ENCODE results near the gene IFT122. TPM values are rescaled to one million over a fixed set of nuclear protein-coding genes. Genes with fewer than 3 reads are reported as not detected.

Gene IFT122
- total RNA-seq, 5 donors from 2014 or later (not counting 1 experiment from before 2014, with no cell fraction given): 15.0 to 23.9 (median 18.1) TPM

DNA sequence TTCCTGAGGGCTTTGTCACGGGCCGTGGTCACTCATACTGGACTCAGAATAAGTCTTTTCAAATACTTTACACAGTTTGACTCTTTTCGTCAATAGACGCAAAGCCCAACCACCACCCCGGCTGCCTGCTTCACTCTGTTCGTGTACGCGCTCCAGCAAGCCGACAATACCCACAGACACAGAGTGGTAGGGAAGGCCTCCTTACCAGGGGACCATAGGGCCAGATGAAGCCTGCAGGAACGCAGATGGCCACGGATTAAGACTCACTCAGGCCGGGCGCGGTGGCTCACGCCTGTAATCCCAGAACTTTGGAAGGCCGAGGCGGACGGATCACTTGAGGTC is 41.2 kb upstream of the IFT122 start:
- Mint-ChIP-seq H3K4me1 (peaks cover 39 to 49% (median 45%) of the 10 kb centered on the region in 3 donors), H3K9me3 (no peaks in the 10 kb centered on the region), H3K27me3 (no peaks in the 10 kb centered on the region), H3K27ac (peak overlapping the region; percentile 99 to 100), H3K4me3 (peak overlapping the region; percentile 95 to 100 (median 98)), H3K36me3 (peaks cover 9% of the 10 kb centered on the region)
- peak in 21 of 35 experiments; percentile 4 to 31 (median 9) for DNase-seq
- Histone ChIP-seq H3K9me3 (no peaks in the 10 kb centered on the region), H3K4me1 (ENCODE audit: control insufficient read depth in 1 of 2, extremely low read depth in 1 of 2, insufficient read depth in 2 of 2, low read length in 2 of 2) (peaks cover 2 to 23% of the 10 kb centered on the region in 2 experiments), H3K4me3 (ENCODE audit: control insufficient read depth in 1 of 2, extremely low read depth in 1 of 2, low read length in 1 of 2) (peak overlapping the region; percentile 82 to 85), H3K27me3 (replicated peaks in 1 of 2; ENCODE audit: control insufficient read depth in 2 of 2, extremely low read depth in 1 of 2, insufficient read depth in 2 of 2, low read length in 1 of 2) (no peaks in the 10 kb centered on the region), H3K36me3 (ENCODE audit: control insufficient read depth in 2 of 2, extremely low read depth in 1 of 2, insufficient read depth in 1 of 2, low read length in 1 of 2) (peaks cover 0 to 11% of the 10 kb centered on the region in 2 donors), H3K27ac (ENCODE audit: low read length) (peak overlapping the region; percentile 92)
- 3% methylated on average over 14 of the region's 18 CpGs for WGBS (ENCODE audit: insufficient coverage)
- ATAC-seq (replicated peaks in 1 of 4): peak; percentile 13 to 42 (median 22)
- ChIA-PET POLR2A (interaction anchor here in 1 of 2 donors (1.3 kb wide), 1 partner anchor 83 kb away, joined by 5 read pairs; a partner anchor contains a TSS), CTCF (no interaction called here)

- Mint-ChIP-seq H3K36me3 (peaks cover 7% of the 10 kb centered on the region), H3K4me1 (peaks cover 39 to 49% (median 45%) of the 10 kb centered on the region in 3 donors), H3K9me3 (no peaks in the 10 kb centered on the region), H3K4me3 (peak overlapping the region; percentile 95 to 100 (median 98)), H3K27me3 (no peaks in the 10 kb centered on the region), H3K27ac (peak overlapping the region; percentile 99 to 100)
- Histone ChIP-seq H3K4me1 (ENCODE audit: control insufficient read depth in 1 of 2, extremely low read depth in 1 of 2, insufficient read depth in 2 of 2, low read length in 2 of 2) (peaks cover 2 to 23% of the 10 kb centered on the region in 2 experiments), H3K4me3 (ENCODE audit: control insufficient read depth in 1 of 2, extremely low read depth in 1 of 2, low read length in 1 of 2) (peak overlapping the region; percentile 82 to 85), H3K9me3 (no peaks in the 10 kb centered on the region), H3K36me3 (ENCODE audit: control insufficient read depth in 2 of 2, extremely low read depth in 1 of 2, insufficient read depth in 1 of 2, low read length in 1 of 2) (peaks cover 0 to 11% of the 10 kb centered on the region in 2 donors), H3K27me3 (replicated peaks in 1 of 2; ENCODE audit: control insufficient read depth in 2 of 2, extremely low read depth in 1 of 2, insufficient read depth in 2 of 2, low read length in 1 of 2) (no peaks in the 10 kb centered on the region), H3K27ac (ENCODE audit: low read length) (peak overlapping the region; percentile 92)
- ATAC-seq (replicated peaks in 1 of 4) (peak; percentile 84 to 89 (median 86)), DNase-seq (peak; percentile 38 to 94 (median 65))
- whole genome bisulfite sequencing (ENCODE audit: insufficient coverage): 1% methylated on average over 11 of the region's 25 CpGs
- ChIA-PET CTCF (interaction anchor here (0.6 to 1.2 kb wide), 8 partner anchors 12 to 696 kb away, joined by 3 to 14 read pairs (median 4); partner anchors contain the start of genes IFT122 (in 1 of the 2) and MBD4 (in 1 of the 2)), POLR2A (interaction anchor here (0.6 to 1.3 kb wide), 7 partner anchors 8 to 1728 kb away, joined by 3 to 8 read pairs (median 5); a partner anchor contains a TSS)
Measured at GRCh38 chr3:129399145-129399894, 40.7 kb upstream of the IFT122 start.

- Mint-ChIP-seq H3K4me3 (peak overlapping the region; percentile 95 to 100 (median 98)), H3K4me1 (peaks cover 39 to 47% (median 40%) of the 10 kb centered on the region in 3 donors), H3K9me3 (no peaks in the 10 kb centered on the region), H3K27me3 (no peaks in the 10 kb centered on the region), H3K27ac (peak overlapping the region; percentile 99 to 100), H3K36me3 (peaks cover 7% of the 10 kb centered on the region)
- ATAC-seq (replicated peaks in 1 of 4): no peak
- H3K36me3 ChIP-seq (ENCODE audit: control insufficient read depth in 2 of 2, extremely low read depth in 1 of 2, insufficient read depth in 1 of 2, low read length in 1 of 2): peaks cover 0 to 9% of the 10 kb centered on the region in 2 donors
- no peaks in the 10 kb centered on the region for H3K27me3 ChIP-seq (replicated peaks in 1 of 2; ENCODE audit: control insufficient read depth in 2 of 2, extremely low read depth in 1 of 2, insufficient read depth in 2 of 2, low read length in 1 of 2)
- peak overlapping the region; percentile 82 to 85 for H3K4me3 ChIP-seq (ENCODE audit: control insufficient read depth in 1 of 2, extremely low read depth in 1 of 2, low read length in 1 of 2)
- H3K9me3 ChIP-seq: no peaks in the 10 kb centered on the region
- peak overlapping the region; percentile 92 for H3K27ac ChIP-seq (ENCODE audit: low read length)
- POLR2A ChIA-PET: interaction anchor here (0.6 to 1.3 kb wide), 8 partner anchors 9 to 1728 kb away, joined by 3 to 8 read pairs (median 5); partner anchors contain the start of genes IFT122 (in 1 of the 2) and MBD4 (in 1 of the 2)
- H3K4me1 ChIP-seq (ENCODE audit: control insufficient read depth in 1 of 2, extremely low read depth in 1 of 2, insufficient read depth in 2 of 2, low read length in 2 of 2): peaks cover 2 to 23% of the 10 kb centered on the region in 2 experiments
- DNase-seq: no peak
- CTCF ChIA-PET: interaction anchor here (0.6 to 1.2 kb wide), 8 partner anchors 12 to 695 kb away, joined by 3 to 14 read pairs (median 4); partner anchors contain the start of genes IFT122 (in 1 of the 2) and MBD4 (in 1 of the 2)
- 60% methylated on average over 2 of the region's 8 CpGs for WGBS (ENCODE audit: insufficient coverage)
Measured at GRCh38 chr3:129399895-129400357, 40.1 kb upstream of the IFT122 start.

GRCh38 chr3:129402210-129402609 is 37.8 kb upstream of the IFT122 start:
- ATAC-seq (replicated peaks in 1 of 4) (no peak), DNase-seq (no peak)
- no peak overlapping the region for H3K27ac ChIP-seq (ENCODE audit: low read length)
- no peak overlapping the region for H3K27ac Mint-ChIP-seq
- peaks cover 2 to 22% of the 10 kb centered on the region in 2 experiments for H3K4me1 ChIP-seq (ENCODE audit: control insufficient read depth in 1 of 2, extremely low read depth in 1 of 2, insufficient read depth in 2 of 2, low read length in 2 of 2)
- no peak overlapping the region for H3K4me3 ChIP-seq (ENCODE audit: control insufficient read depth in 1 of 2, extremely low read depth in 1 of 2, low read length in 1 of 2)
- 93% methylated on average over 2 of the region's 7 CpGs for WGBS (ENCODE audit: insufficient coverage)
- H3K9me3 Mint-ChIP-seq: no peaks in the 10 kb centered on the region
- H3K27me3 Mint-ChIP-seq: no peaks in the 10 kb centered on the region
- H3K9me3 ChIP-seq: no peaks in the 10 kb centered on the region
- H3K36me3 Mint-ChIP-seq: peaks cover 4% of the 10 kb centered on the region
- no peaks in the 10 kb centered on the region for H3K27me3 ChIP-seq (replicated peaks in 1 of 2; ENCODE audit: control insufficient read depth in 2 of 2, extremely low read depth in 1 of 2, insufficient read depth in 2 of 2, low read length in 1 of 2)
- H3K4me1 Mint-ChIP-seq: peaks cover 18 to 27% (median 20%) of the 10 kb centered on the region in 3 donors
- POLR2A ChIA-PET: no interaction called here
- no peak overlapping the region for H3K4me3 Mint-ChIP-seq
- H3K36me3 ChIP-seq (ENCODE audit: control insufficient read depth in 2 of 2, extremely low read depth in 1 of 2, insufficient read depth in 1 of 2, low read length in 1 of 2): no peaks in the 10 kb centered on the region
- CTCF ChIA-PET: interaction anchor here in 1 of 2 donors (0.6 kb wide), 1 partner anchor 8 kb away, joined by 3 read pairs; no protein-coding TSS in a partner anchor

- peaks cover 2 to 20% of the 10 kb centered on the region in 2 experiments for H3K4me1 ChIP-seq (ENCODE audit: control insufficient read depth in 1 of 2, extremely low read depth in 1 of 2, insufficient read depth in 2 of 2, low read length in 2 of 2)
- H3K9me3 ChIP-seq: no peaks in the 10 kb centered on the region
- POLR2A ChIA-PET: no interaction called here
- no peaks in the 10 kb centered on the region for H3K36me3 ChIP-seq (ENCODE audit: control insufficient read depth in 2 of 2, extremely low read depth in 1 of 2, insufficient read depth in 1 of 2, low read length in 1 of 2)
- no peaks in the 10 kb centered on the region for H3K27me3 ChIP-seq (replicated peaks in 1 of 2; ENCODE audit: control insufficient read depth in 2 of 2, extremely low read depth in 1 of 2, insufficient read depth in 2 of 2, low read length in 1 of 2)
- no peak overlapping the region for H3K27ac ChIP-seq (ENCODE audit: low read length)
- Mint-ChIP-seq H3K4me3 (no peak overlapping the region), H3K27me3 (no peaks in the 10 kb centered on the region), H3K27ac (no peak overlapping the region), H3K36me3 (peaks cover under 1% of the 10 kb centered on the region), H3K9me3 (no peaks in the 10 kb centered on the region), H3K4me1 (peaks cover 14 to 23% (median 16%) of the 10 kb centered on the region in 3 donors)
- no peak overlapping the region for H3K4me3 ChIP-seq (ENCODE audit: control insufficient read depth in 1 of 2, extremely low read depth in 1 of 2, low read length in 1 of 2)
- WGBS (ENCODE audit: insufficient coverage): no CpG with 5 or more reads among the region's 4 CpGs
- DNase-seq (no peak), ATAC-seq (replicated peaks in 1 of 4) (no peak)
- CTCF ChIA-PET: no interaction called here
Measured at GRCh38 chr3:129402616-129403015, 37.4 kb upstream of the IFT122 start.

GRCh38 chr3:129403450-129403849 is 36.6 kb upstream of the IFT122 start:
- H3K4me3 ChIP-seq (ENCODE audit: control insufficient read depth in 1 of 2, extremely low read depth in 1 of 2, low read length in 1 of 2): no peak overlapping the region
- POLR2A ChIA-PET: no interaction called here
- Mint-ChIP-seq H3K9me3 (no peaks in the 10 kb centered on the region), H3K4me3 (no peak overlapping the region), H3K27me3 (no peaks in the 10 kb centered on the region), H3K27ac (no peak overlapping the region), H3K4me1 (peaks cover 6 to 16% (median 8%) of the 10 kb centered on the region in 3 donors), H3K36me3 (no peaks in the 10 kb centered on the region)
- H3K36me3 ChIP-seq (ENCODE audit: control insufficient read depth in 2 of 2, extremely low read depth in 1 of 2, insufficient read depth in 1 of 2, low read length in 1 of 2): no peaks in the 10 kb centered on the region
- no peaks in the 10 kb centered on the region for H3K27me3 ChIP-seq (replicated peaks in 1 of 2; ENCODE audit: control insufficient read depth in 2 of 2, extremely low read depth in 1 of 2, insufficient read depth in 2 of 2, low read length in 1 of 2)
- CTCF ChIA-PET: no interaction called here
- H3K27ac ChIP-seq (ENCODE audit: low read length): no peak overlapping the region
- no peak for ATAC-seq (replicated peaks in 1 of 4)
- 65% methylated on average over 2 of the region's 7 CpGs for WGBS (ENCODE audit: insufficient coverage)
- no peaks in the 10 kb centered on the region for H3K9me3 ChIP-seq
- DNase-seq: no peak
- H3K4me1 ChIP-seq (ENCODE audit: control insufficient read depth in 1 of 2, extremely low read depth in 1 of 2, insufficient read depth in 2 of 2, low read length in 2 of 2): peaks cover 0 to 12% of the 10 kb centered on the region in 2 experiments

All from T-cell (primary cell).